OCI-M1 (cell line): Measurements from ENCODE around the gene HJV.

Experiments
- DNase-seq: peaks from one replicate; lab custom pipeline; 2025; lab: John Stamatoyannopoulos, UW

Gene HJV

DNA sequence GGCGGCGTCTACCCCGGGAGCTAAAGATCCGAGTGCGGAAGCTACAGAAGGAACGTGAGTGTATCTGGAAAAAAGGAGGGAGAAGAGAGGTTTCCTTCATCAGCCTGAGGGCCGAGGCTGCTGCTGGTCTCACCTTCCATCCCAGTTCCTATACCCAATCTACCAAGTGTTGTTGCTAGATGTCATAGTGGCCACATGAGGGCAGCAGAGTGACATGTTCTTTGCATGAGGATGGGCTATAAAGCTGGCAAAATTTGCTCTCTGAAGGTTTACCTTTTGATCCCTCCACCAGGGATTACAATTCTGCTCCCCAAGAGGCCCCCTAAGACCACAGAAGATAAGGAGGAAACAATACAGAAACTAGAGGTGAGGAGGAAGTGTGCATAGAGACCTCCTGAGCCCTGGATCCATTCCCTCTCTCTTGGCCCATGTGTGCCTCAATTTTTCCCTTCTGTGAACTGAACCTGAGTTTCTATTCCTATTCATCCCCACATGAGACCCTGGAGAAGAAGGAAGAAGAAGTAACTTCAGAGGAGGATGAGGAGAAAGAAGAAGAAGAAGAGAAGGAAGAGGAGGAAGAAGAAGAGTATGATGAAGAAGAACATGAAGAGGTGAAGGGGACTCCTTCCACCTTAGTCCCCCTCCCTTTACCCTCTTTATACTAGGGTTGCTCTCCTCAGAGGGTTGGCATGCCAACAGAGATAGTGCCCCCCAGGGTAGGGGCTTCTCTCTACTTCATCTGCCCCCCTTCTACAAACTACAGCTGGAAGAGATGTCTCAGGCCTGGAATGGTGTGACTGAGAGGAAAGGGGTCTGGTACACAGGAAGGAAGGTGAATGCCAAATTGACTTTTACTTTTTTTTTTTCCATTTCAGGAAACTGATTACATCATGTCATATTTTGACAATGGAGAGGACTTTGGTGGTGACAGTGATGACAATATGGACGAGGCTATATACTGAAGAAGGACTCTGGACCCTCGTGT is 43.8 kb downstream of the HJV start:
- DNase-seq: peak; percentile 94

GRCh38 chr1:145977016-145977415 is 44.5 kb downstream of the HJV start:
- DNase-seq: no peak

GRCh38 chr1:145975216-145975615 is 46.3 kb downstream of the HJV start:
- no peak for DNase-seq

GRCh38 chr1:145974721-145975120 is 46.8 kb downstream of the HJV start:
- DNase-seq: no peak

GRCh38 chr1:145972580-145972979 is 49.0 kb downstream of the HJV start:
- no peak for DNase-seq
